PC-3 (cell line): ENCODE measurements around the gene ACAN.

Experiments
- EZH2phosphoT487 ChIP-seq: fragments of 300-600 bp; sonication (generic); IDR thresholded peaks from 2 replicates; pipeline ENCODE4 v1.6.1; 2018; ENCODE audit warnings: mild to moderate bottlenecking, antibody characterized with exemption, low read length, borderline replicate concordance
- TF ChIP-seq, protein P1 (sequence below): fragments of 300-600 bp; sonication (generic); conservative IDR thresholded peaks from 2 replicates; pipeline ENCODE4 v1.5.1; 2017; ENCODE audit warnings: antibody characterized with exemption, low read depth, mild to moderate bottlenecking, low read length

DNA sequence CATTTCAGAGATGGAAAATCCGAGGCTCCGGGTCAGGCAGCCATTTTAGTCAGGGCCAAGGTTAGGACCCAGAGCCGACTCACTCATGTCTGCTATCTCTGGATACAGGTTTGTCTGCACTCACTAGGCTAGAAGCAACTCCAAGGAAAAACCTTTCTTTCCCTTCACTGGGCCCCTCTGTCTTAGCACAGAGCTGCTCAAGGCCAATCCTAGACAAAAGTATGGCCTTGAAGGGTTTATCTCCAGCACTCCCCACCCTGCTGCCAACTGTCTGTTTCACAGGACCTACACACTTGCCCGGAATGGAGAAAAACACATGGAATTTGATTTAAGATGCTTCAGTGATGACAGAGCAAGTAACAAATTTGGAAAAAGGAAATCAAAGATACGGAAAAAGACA lies 25.6 kb downstream of the ACAN start:
- TF ChIP-seq, protein P1, sequence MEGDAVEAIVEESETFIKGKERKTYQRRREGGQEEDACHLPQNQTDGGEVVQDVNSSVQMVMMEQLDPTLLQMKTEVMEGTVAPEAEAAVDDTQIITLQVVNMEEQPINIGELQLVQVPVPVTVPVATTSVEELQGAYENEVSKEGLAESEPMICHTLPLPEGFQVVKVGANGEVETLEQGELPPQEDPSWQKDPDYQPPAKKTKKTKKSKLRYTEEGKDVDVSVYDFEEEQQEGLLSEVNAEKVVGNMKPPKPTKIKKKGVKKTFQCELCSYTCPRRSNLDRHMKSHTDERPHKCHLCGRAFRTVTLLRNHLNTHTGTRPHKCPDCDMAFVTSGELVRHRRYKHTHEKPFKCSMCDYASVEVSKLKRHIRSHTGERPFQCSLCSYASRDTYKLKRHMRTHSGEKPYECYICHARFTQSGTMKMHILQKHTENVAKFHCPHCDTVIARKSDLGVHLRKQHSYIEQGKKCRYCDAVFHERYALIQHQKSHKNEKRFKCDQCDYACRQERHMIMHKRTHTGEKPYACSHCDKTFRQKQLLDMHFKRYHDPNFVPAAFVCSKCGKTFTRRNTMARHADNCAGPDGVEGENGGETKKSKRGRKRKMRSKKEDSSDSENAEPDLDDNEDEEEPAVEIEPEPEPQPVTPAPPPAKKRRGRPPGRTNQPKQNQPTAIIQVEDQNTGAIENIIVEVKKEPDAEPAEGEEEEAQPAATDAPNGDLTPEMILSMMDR, result no peak
- no peak for TF ChIP-seq EZH2phosphoT487
